ENCODE data around the gene ABCC1.
A peak's percentile ranks its signal among the peaks of the same experiment; 100 is the strongest.

The ABCC1 gene

DNA sequence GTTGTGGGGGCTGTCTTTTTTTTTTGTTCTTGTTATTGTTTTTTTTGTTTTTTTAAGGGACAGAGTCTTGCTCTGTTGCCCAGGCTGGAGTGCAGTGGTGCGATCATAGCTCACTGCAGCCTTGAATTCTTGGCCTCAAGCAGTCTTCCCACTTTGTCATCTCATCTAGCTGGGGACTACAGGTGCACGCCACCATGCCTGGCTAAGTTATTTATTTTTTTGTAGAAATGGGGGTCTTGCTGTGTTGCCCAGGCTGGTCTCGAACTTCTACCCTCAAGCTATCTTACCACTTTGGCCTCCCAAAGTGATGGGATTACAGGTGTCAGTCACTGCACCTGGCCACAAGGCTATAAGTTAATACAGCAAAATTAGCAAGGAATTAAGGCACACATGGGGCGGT lies 101.7 kb downstream of the ABCC1 start:
- no peak for DNase-seq

DNA sequence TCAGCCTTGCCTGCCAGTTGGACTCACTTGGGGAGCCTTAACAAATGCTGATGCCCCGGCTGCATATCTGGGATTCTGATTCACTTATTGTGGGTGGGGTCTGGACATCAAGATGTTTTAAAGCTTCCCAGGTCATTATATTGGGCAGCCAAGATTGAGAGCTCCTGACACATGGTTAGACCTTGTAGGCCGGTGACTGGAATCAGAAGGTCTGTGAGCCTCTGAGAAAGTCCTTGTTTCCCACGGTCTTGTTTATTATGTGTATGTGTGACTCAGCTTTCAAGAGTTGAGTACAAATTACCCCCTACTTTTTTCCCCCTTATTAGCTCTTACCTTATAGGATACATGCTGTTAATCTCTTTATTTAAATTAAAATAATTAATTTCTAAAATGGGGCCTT lies 103.5 kb downstream of the ABCC1 start:
- no peak for DNase-seq

DNA sequence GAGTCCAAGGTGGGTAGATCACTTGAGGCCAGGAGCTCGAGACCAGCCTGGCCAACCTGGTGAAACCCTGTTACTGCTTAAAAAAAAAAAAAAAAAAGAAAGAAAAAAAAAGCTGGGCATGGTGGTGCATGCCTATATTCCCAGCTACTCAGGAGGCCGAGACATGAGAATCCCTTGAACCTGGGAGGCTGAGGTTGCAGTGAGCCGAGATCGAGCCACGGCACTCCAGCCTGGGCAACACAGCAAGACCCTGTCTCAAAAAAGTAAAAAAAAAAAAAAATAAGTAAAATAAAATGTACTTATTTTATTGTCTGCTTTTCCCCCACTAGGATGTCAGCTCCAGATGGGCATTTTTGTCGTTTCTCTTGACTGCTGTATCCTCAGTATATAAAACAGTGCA lies 107.7 kb downstream of the ABCC1 start:
- DNase-seq = no peak

DNA sequence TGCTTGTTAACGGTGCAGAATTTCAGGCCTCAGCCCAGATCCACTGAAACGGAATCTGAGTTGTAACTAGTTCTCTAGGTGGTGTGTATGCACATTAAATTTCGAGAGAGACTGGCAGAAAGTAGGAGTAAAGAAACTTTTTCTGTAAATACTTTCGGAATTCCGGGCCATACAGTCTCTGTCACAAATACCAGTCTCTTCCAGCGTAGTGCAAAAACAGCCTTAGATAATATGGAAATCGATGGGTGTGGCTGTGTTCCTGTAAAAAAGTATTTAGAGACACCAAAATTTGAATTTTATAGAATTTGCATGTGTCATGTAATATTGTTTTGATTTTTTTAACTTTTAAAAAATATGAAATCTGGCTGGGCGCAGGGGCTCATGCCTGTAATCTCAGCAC lies 109.7 kb downstream of the ABCC1 start:
- DNase-seq = no peak

DNA sequence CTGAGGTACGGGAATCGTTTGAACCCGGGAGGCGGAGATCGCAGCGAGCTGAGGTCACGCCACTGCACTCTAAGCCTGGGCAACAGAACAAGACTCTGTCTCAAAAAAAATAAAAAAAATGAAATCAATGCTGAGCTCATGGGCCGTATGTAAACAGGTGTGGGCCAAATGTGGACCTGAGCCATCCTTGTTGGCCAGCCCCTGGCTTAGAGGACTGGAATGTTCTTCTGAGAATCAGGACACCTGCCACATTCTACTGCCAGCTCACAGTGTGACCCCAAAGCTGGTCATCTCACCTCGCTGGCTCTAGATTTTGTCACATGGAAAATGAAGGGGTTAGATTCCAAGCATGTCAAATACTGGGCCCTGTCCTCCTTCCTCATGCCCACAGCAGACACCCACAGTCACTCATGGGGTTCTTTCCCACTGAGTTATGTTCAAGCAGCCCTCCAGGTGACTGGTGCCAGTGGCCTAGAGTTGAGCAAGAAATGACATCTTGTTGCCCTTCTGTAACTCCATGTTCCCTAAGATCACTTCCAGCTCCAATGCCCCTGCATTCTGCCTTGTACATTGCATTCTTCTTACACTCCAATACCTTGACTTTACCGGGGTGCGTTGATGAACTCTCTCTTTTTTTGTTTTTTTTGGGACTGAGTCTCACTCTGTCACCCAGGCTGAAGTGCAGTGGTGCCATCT lies 110.6 kb downstream of the ABCC1 start:
- no peak for DNase-seq

DNA sequence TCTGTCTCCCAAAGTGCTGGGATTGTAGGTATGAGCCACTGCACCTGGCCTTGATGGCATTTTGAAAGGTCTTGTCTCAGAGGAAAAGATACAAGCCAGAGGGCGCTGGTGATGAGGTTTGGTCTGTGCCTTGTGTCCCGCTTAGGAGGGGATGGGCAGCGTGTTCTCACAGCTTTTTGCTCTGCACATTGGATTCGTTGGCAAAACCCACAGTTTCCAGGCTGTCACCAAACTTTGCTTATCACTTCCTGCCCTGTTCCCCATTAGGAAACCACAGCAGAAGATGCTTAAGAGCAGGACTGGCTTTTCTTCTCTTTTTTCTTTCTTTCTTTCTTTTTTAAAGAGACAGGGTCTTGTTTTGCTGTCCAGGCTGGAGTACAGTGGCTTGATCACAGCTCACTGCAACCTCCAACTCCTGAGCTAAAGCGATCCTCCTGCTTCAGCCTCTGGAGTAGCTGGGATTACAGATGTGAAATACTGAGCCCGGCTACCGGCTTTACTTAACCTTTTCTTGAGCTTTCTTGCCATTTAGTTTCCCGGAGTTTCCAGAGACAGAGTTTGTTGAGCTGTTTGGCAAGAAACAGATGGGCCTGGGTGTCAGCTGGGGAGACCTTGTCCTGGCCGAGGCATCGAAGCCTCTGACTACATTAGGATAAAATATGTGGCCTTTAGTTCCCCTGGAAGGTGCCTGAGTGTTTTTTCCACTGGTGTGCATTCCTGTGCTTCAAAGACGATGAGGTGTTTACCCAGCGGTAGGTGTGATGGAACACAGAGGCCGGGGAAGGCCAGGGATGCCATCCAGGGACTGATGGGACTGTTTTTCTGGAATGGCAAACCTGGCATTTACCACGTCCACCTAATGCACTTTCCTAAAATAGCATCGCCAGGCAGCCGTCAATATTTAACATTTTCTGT lies 112.9 kb downstream of the ABCC1 start:
- DNase-seq = no peak

DNA sequence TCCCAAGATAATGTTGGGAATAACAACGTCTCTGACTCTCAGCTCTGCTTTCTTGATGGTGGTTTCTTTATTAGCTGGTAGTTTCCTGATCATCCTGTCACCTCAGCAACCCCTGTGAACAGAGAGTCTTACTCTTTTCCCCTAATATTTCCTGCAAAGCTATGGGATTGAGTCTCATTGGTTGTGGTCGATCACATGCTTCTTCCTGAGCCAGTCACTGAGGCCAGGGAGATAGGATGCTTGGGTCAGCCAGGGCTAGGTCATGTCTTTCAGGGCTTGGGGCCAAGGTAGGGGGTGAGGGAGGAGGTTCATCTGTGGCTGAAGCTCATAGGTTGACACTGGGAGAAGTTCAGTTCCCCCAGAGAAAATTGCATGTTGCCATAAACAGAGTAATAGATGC lies 114.3 kb downstream of the ABCC1 start:
- no peak for DNase-seq

DNA sequence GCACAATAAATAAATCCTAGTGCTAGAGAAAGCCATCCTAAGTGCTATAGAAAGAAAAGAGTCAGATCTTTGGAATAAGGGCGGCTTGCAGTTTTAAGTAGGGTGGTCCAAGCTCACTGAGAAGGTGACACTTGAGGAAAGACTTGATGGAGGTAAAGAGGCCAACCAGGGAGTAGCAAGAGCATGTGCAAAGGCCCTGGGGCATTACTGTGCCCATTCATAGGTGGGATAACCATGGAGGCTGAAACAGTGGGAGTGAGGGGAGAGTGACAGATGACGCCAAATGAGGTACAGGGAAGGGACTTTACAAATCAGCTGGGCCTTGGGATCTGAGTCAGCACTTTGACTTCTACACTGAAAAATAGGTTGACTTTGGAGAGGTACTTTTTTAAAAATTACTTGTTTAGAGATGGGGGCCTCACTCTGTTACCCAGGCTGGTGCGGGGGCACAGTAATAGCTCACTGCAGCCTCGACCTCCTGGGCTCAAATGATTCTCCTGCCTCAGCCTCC lies 115.5 kb downstream of the ABCC1 start:
- no peak for DNase-seq

DNA sequence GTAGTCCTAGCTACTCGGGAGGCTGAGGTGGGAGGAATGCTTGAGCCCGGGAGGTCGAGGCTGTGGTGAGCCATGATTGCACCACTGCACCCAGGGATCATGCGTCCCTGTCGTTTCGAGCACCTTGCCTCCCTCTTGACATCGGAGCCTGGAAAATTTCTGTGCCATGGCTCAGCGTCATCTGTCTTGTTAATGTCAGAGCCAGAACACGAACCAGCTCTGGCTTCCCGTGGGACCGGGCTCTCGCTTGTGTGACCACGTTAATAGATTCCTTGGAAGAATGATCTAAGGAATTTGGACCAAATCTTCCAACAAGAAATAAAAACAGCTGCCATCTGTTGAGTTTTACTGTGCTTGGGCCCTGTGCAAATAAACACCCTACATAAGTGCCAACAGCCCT lies 117.7 kb downstream of the ABCC1 start:
- DNase-seq = no peak

DNA sequence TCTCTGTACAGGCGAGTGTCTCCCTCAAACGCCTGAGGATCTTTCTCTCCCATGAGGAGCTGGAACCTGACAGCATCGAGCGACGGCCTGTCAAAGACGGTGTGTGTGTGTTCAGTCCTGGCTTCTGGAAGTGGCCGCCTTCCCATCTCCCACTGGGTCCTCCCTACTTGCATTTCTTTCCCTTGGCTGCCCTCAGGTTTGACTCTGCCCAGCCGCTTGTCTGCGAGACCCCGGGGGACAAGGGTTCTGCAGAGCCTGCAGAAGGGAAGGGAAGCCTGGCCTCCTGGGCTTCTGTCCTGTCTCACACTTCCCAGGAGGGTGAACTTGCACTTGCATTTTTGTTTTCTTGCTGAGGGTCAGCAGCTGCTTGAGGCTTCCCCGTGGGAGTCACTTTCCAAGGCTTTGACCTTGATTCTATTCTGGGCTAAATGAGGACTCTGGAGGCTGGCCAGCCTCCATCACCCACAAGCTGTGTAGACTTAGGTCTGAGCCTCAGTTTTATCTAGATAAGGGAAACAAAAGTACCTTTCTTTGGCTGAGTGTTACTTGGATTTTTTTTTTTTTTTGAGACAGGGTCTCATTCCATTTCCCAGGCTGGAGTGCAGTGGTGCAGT lies 122.3 kb downstream of the ABCC1 start:
- DNase-seq = no peak

DNA sequence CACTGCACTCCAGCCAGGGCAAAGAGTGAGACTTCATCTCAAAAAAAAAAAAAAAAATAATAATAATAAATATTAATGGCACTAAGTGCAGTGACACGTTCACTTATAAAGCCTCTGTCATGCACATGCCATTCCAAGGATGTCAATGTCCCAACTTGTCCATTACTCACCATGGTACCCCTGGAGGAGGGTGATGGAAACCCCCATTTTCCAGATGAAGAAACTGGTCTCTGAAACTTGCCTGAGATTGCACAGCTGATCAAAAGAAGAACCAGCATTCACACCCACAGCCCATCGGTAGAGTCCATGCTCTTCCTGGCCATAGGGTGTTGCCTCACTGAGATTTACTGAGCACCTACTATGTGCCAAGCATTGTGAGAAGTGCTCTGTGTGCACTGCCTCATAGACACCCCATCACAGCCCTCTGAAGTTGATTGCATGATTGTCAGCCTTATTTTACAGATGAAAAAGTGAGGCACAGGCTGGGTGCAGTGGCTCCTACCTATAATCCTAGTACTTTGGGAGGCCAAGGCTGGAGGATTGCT lies 123.7 kb downstream of the ABCC1 start:
- no peak for DNase-seq

DNA sequence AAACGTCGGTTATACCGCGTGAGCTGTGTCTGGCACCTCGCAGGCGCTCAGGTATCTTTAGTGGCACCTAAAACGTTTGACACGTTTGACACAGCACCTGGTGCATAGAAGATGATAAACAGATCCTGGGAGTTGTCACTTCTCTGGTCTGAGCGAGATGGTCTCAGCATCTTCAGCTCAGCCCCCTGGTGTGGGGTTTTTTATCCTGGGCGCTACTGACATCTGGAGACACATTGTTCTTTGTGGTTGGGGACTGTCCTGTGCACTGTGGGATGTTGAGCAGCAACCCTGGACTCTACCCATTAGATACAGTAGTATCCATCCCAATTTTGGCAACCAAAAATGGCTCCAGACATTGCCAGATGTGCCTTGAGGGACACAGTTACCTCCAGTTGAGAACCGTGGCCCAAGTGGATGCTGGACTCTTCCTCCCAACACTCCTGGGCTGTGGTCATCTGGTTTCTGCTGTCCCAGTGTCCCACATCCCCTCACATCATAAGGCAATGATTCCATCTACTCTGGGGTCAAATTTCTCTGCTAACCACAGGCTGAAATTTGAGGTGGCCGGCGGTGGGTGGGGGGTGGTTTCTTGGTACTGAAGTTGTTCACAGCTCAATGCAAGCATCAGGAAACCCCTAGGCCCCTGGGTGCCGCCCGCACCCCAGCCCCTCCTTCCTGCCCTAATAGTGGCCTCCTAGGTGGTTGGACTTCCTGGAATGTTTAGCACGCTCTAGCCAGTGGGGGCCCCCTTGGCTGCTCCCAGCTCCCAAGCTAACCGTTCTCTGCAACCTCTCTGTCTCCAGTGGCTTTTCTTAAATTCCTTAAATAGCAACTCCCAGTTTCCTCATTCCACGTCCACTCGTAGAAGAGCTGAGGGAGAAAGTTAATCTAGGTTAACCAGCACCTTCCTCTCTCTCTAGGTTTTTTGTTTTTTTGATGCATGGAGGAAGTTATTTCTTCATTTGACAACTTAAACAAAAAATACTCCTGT lies 124.8 kb downstream of the ABCC1 start:
- DNase-seq = no peak

DNA sequence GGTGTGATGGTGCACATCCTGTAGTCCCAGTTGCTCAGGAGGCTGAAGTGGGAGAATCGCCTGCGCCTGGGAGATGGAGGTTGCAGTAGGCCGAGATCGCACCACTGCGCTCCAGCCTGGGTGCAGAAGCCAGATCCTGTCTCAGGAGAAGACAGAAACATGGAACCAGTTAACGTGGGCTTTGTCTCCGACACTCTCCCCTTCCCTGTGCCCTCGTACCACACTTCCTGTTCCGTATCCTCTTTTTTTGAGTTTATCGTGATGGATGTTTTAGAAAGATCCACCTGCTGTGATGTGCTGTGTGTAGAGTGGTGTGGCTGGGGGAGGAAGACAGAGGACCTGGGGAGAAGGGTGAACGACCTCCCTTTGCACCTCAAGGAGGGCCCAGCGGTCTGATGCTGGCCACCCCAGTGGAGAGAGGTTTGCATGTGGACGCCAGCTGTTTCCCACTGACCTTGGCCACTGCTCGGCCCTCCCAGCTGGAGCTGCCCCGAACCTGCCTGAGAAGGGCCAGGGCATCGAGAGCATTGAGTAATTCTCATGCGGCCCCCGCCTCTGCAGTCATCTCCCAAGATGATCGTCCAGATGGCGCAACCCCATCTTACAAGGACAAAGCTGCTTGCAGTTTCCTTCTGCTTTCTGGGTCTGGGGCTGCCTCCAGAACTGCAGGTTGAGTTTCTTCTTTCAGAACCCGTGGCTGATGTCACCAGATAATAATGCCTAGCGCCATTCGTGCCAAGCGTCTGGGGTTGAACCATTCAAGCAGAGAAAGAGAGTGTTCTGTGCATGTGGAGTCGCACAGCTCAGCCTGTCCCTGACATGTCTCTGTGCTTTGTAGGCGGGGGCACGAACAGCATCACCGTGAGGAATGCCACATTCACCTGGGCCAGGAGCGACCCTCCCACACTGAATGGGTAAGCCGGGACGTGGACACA lies 126.3 kb downstream of the ABCC1 start:
- no peak for DNase-seq

DNA sequence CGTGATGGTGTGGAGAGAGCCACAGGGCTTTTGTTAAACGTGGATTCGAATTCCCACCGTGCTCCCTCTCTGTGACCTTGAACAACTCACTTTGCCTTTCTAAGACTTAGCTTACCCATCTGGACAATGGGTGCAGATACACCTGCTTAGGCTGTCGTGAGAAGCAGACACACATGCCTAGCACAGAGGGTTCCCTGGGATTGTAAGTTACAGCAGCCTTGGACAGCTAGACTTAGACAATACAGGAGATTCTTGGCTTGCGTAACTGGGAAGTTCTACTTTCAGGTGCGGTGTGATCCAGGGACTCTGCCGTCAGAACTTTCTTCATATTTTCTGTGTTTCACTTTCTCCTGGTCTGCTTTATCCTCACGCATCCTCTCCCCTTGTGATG lies 127.0 kb downstream of the ABCC1 start:
- DNase-seq = no peak

DNA sequence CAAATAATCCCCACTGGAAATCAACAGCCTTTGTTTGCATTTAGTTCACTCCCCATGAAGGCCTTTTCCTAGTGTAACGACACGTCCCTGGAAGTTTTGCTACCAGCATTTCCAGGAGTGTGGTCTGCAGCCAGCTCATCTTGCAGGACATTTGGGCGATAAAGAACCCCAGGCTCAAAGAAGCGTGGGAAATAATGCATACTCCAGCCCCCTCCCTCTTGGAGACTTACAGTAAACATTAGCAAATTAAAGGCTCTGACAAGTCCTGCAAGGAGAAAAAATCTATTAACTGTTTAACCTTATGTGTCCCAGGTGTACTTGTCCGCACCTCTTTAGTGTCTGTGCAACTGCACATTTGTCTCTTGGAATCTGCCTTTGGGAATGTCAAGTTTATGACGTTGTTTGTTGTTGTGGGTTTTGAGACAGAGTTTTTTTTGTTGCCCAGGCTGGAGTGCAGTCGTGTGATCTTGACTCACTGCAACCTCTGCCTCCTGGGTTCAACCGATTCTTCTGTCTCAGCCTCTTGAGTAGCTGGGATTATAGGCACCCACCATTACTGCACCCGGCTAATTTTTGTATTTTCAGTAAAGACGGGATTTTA lies 131.1 kb downstream of the ABCC1 start:
- DNase-seq = no peak

DNA sequence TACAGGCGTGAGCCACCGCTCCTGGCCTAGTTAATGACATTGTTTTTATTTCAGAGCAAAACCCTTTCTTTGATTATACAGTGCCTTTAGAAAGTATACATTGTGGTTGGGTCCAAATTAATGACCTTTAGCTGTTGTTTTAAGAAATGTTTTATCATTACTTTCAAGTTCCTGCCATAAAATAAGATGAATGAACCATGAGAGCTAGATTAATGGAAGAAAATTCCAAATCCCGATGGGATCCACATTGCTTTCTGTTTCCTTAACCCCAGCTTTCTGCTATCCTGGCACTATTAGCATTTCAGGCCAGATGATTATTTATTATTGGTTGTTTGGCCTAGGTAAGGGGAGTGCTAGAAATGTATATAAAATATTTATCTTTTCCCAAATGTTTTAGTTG lies 131.7 kb downstream of the ABCC1 start:
- no peak for DNase-seq

DNA sequence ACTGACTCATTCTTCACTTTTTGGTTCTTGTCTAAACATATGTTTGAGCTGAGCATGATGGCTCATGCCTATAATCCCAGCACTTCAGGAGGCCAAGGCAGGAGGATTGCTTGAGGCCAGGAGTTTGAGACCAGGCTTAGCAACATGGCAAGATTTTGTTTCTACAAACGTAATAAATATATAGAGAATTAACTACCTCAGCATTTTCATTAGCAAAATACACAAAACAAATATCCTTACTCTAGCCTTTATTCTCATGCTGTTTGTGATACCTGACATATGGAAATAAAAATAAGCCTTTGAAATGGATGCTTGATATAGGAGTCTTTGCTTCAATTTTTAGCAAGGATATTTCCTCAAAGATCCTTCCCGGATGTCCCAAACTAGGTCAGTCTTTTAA lies 132.8 kb downstream of the ABCC1 start:
- DNase-seq = no peak

DNA sequence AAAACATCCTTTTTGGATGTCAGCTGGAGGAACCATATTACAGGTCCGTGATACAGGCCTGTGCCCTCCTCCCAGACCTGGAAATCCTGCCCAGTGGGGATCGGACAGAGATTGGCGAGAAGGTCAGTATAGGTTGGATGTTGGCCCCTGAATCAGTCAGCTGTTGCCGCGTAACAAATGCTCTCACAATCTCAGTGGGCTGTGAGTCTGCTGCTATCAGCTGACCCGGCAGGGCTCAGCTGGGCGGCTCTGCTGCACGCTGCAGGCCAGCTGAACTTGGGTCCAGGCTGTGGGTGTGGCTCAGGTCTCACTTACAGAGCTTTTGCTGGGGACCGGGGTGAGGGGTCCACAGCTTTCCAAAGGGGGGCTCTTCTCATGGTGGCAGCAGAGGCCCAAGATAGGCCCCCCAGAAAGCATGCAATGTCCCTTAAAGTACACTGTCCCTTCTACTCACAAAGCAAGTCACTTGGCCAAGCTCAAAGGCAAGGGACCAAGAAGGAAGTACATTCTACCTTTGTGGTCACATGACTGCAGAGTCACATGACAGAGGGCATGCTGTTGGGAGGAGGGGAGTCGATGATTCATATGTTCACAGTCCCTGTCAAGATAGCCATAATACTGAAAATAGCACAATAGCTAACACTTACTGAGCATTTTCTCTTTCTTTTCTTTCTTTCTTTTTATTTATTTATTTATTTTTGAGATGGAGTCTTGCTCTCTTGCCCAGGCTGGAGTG lies 134.2 kb downstream of the ABCC1 start:
- peak; percentile 13 to 36 for DNase-seq

DNA sequence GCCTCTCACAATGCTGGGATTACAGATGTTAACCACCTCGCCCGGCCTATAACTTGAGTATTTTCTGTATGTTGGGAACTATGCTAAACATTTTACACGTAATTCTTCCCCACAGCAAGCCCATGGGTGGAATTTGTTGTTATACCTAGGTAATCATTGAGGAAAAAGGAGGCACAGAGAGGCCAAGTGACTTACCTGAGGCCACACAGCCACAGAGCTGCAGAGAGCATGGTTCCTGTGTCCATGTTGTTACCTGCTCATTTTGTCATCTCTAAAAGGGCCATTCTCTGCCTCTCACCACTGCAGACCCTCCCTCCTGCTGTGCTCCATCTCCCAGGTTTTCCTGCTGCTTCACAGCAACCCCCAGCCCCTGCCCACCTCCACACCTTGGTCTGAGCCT lies 135.5 kb downstream of the ABCC1 start:
- no peak for DNase-seq

All from stimulated activated CD4-positive, alpha-beta T cell treated with anti-CD3 and anti-CD28 coated beads, Interleukin-2, amount 100 ng/mL, for 48 hours (primary cell).